NT2/D1 (cell line): ENCODE data around the gene SHANK3.

Experiments used
- DNase-seq: peaks from one replicate; pipeline ENCODE4 v3.0.0-alpha.2; 2011; ENCODE audit warnings: low read depth, low spot score
- H3K27me3 ChIP-seq: 2 replicates; pipeline ENCODE4 v1.6.0; 2011; ENCODE audit warnings: mild to moderate bottlenecking; ENCODE audit not compliant: insufficient read length, insufficient read depth
- H3K36me3 ChIP-seq: 2 replicates; pipeline ENCODE4 v1.6.1; 2011; ENCODE audit warnings: mild to moderate bottlenecking, low read length, mixed read lengths; ENCODE audit not compliant: insufficient read depth, insufficient read length
- H3K4me1 ChIP-seq: 2 replicates; pipeline ENCODE4 v1.5.1; 2011; ENCODE audit not compliant: insufficient read depth, insufficient read length
- H3K4me3 ChIP-seq: 2 replicates; pipeline ENCODE4 v1.5.1; 2011; ENCODE audit warnings: low read depth; ENCODE audit not compliant: insufficient read length
- H3K9ac ChIP-seq: 2 replicates; pipeline ENCODE4 v1.6.0; 2011; ENCODE audit warnings: low read depth; ENCODE audit not compliant: insufficient read length
- H3K9me3 ChIP-seq: 2 replicates; pipeline ENCODE4 v1.5.1; 2011; ENCODE audit warnings: mild to moderate bottlenecking, low read length; ENCODE audit not compliant: insufficient read depth
- SUZ12 ChIP-seq: IDR thresholded peaks from 2 replicates; pipeline ENCODE4 v1.6.1; 2011; ENCODE audit not compliant: insufficient read length, insufficient read depth; ENCODE audit errors: extremely low read depth
- YY1 ChIP-seq: IDR thresholded peaks from 2 replicates; pipeline ENCODE4 v1.6.1; 2011; ENCODE audit not compliant: insufficient read length, insufficient read depth
- ZNF274 ChIP-seq: IDR thresholded peaks from 2 replicates; pipeline ENCODE4 v1.6.1; 2011; ENCODE audit warnings: mild to moderate bottlenecking, low read depth, low read length

Gene SHANK3

GRCh38 chr22:50683086-50683993 is 10.7 kb downstream of the SHANK3 start:
- DNase-seq: no peak
- peaks cover 15% of the 10 kb centered on the region for H3K36me3 ChIP-seq
- no peak for TF ChIP-seq ZNF274
- TF ChIP-seq YY1: no peak
- TF ChIP-seq SUZ12: no peak

GRCh38 chr22:50683994-50684371 is 11.4 kb downstream of the SHANK3 start:
- Histone ChIP-seq H3K27me3 (no peaks in the 10 kb centered on the region), H3K4me1 (no peaks in the 10 kb centered on the region), H3K4me3 (no peak overlapping the region), H3K9me3 (peaks cover 4% of the 10 kb centered on the region; the same call in 1 of the 2 replicates), H3K36me3 (peaks cover 12% of the 10 kb centered on the region), H3K9ac (no peak overlapping the region)
- DNase-seq: no peak
- no peak for TF ChIP-seq ZNF274
- no peak for TF ChIP-seq YY1
- TF ChIP-seq SUZ12: no peak

More at GRCh38 chr22:50683086-50683993, 10.7 kb downstream of the SHANK3 start:
- Histone ChIP-seq H3K4me1 (no peaks in the 10 kb centered on the region), H3K27me3 (no peaks in the 10 kb centered on the region), H3K9me3 (no peaks in the 10 kb centered on the region), H3K4me3 (no peak overlapping the region), H3K9ac (no peak overlapping the region)

GRCh38 chr22:50684501-50684900 is 11.9 kb downstream of the SHANK3 start:
- H3K4me3 ChIP-seq: no peak overlapping the region
- H3K9me3 ChIP-seq: peaks cover 9% of the 10 kb centered on the region; the same call in 1 of the 2 replicates
- no peak for TF ChIP-seq ZNF274
- no peak for TF ChIP-seq SUZ12
- no peak for DNase-seq
- H3K9ac ChIP-seq: no peak overlapping the region
- no peaks in the 10 kb centered on the region for H3K27me3 ChIP-seq
- peaks cover 8% of the 10 kb centered on the region for H3K36me3 ChIP-seq
- H3K4me1 ChIP-seq: no peaks in the 10 kb centered on the region

GRCh38 chr22:50684986-50685385 is 12.4 kb downstream of the SHANK3 start:
- Histone ChIP-seq H3K36me3 (peaks cover 8% of the 10 kb centered on the region), H3K27me3 (no peaks in the 10 kb centered on the region), H3K4me1 (no peaks in the 10 kb centered on the region), H3K4me3 (no peak overlapping the region), H3K9ac (no peak overlapping the region), H3K9me3 (peaks cover 14% of the 10 kb centered on the region; the same call in 1 of the 2 replicates)
- no peak for DNase-seq
- TF ChIP-seq YY1: no peak

- Histone ChIP-seq H3K27me3 (no peaks in the 10 kb centered on the region), H3K36me3 (peaks cover 8% of the 10 kb centered on the region), H3K4me1 (no peaks in the 10 kb centered on the region), H3K9ac (no peak overlapping the region), H3K4me3 (no peak overlapping the region), H3K9me3 (peaks cover 18% of the 10 kb centered on the region; the same call in 1 of the 2 replicates)
- no peak for DNase-seq
- TF ChIP-seq ZNF274 (no peak), SUZ12 (no peak), YY1 (no peak)
Observed at GRCh38 chr22:50686794-50687193, 14.2 kb downstream of the SHANK3 start.

GRCh38 chr22:50687829-50688228 is 15.2 kb downstream of the SHANK3 start:
- Histone ChIP-seq H3K9me3 (peaks cover 18% of the 10 kb centered on the region; the same call in 1 of the 2 replicates), H3K9ac (no peak overlapping the region), H3K4me1 (no peaks in the 10 kb centered on the region), H3K36me3 (peaks cover 8% of the 10 kb centered on the region), H3K27me3 (no peaks in the 10 kb centered on the region), H3K4me3 (no peak overlapping the region)
- DNase-seq: no peak
- no peak for TF ChIP-seq YY1
- TF ChIP-seq ZNF274: no peak
- no peak for TF ChIP-seq SUZ12

- no peak for DNase-seq
- H3K4me3 ChIP-seq: no peak overlapping the region
- TF ChIP-seq YY1 (no peak), SUZ12 (no peak), ZNF274 (no peak)
- peaks cover 5% of the 10 kb centered on the region for H3K36me3 ChIP-seq
- H3K27me3 ChIP-seq: no peaks in the 10 kb centered on the region
- no peaks in the 10 kb centered on the region for H3K4me1 ChIP-seq
- no peak overlapping the region for H3K9ac ChIP-seq
- peaks cover 18% of the 10 kb centered on the region; the same call in 1 of the 2 replicates for H3K9me3 ChIP-seq
Observed at GRCh38 chr22:50688448-50688847, 15.8 kb downstream of the SHANK3 start.
